HG03457 (cell line): ENCODE measurements around the gene TTC28.
"Not testable (repeated sequence)": the region's sequence is repeated elsewhere in the genome, so short reads cannot be mapped to it uniquely, and the experiment has no call there.

ENCODE experiments used
- ATAC-seq: cut with Tn5 transposase; IDR thresholded peaks from one replicate; pipeline ENCODE4 v1.9.1; 2021; ENCODE audit warnings: moderate number of reproducible peaks; ENCODE audit not compliant: unreplicated experiment

TTC28 gene

DNA sequence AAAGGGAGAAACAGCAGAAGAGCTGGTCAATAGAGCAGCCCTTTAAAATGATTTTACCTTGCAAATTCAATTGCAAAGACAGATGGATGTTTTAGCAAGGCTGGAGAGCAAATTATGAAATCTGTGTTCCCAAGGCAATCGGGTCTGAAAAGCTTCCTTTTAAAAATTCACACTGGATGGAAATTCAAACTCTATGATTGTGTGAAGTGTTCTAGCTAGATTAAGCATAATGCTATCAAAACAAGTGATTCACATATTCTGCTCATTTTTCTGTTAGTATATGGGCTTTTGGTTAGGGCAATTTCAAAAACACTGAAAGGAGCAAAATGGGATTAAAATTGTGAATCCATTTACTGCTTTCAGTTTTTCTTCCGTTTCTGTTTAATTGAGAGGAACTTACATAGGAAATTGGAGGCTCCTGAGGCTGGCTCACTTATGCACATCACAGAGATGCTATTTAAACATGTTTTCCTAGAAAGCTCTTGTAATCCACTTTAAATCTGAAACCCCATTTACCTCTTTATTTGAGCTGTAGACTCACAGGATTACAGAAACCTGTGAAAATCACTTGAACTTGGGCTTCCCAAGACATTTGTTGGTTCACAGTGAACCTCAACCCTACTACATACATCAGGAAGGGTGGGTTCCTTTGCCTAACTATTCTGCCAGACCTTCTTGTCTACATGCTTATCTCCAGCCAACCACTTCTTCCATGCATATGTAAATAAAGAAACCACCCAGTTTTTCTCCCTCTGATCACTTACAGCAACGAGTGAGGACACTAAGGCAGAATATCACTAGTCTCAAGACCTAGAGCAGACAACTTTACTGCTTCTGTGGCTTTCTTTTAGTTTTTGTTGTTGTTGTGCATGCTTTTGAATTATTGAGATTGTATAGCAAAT is 558.7 kb downstream of the TTC28 start:
- ATAC-seq: no peak

DNA sequence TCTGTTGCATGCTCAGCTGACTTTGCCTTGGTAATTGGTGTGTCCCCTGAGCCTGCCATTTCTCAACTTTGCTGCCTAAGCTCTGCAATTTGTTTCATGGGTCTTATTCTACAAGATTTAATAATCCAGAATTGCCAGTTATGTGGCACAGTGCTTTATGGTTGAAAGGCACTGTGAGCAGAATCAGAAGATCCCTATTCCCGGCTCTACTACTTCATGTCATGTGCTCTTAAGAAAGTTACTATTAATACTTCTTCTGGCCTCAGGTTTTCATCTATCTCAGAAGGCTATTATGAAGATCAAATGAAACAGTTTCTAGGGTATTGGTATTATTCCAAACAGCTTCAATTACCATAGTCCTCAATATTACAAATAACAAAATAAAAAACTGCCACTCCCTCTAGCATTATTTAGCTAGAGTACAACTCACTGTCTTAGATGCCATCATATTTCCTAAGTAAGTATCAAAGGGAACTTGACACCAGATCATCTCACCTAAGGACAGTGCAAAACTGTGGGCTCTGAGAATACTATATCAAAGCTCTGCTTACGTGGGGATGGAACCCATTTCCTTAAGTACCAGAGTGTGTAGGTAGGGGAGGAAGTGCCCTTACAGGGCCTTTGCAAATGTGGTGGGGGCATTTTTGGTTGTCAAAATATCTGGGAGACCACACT is 560.5 kb downstream of the TTC28 start:
- ATAC-seq: no peak

DNA sequence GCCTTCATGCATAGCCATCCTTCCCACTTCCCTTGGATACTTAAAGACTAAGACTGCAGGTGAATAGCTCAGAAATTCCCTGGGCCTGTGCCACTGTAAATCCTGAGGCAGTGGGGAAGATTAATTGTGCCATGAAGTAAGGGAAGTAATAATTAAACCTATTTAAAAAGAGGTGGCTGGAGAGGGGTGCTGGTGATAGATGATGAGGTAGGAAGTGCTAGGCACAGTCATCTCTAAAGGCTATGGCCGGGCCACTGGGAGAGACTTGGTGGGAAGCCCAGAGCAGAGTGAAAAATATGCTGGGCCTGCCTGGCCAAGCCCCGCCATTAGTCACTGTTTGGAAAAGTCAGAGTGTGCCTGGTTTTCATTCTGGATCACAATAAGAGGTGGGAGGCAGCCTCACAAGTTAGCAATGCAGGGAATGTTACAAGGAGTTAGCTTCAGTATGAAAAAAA is 563.4 kb downstream of the TTC28 start:
- ATAC-seq: no peak

DNA sequence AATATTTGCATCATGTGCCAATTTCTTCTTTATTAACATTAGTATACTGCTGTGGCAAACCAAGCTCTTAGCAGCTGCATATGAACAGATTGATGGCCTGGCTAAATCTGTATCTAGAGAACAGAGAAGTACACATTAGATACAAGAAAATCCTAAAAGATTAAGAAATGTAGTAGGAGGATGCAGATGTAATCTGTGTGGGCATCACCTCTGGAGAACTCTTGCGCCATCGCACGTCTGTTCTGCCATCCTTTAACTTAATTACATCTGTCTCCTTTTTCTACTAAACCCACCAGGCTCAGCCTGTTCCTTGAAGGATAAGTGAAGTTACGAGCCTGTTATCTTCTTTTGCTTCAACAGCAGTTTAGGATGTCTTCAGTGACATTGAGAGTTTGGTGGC is 564.2 kb downstream of the TTC28 start:
- no peak for ATAC-seq

DNA sequence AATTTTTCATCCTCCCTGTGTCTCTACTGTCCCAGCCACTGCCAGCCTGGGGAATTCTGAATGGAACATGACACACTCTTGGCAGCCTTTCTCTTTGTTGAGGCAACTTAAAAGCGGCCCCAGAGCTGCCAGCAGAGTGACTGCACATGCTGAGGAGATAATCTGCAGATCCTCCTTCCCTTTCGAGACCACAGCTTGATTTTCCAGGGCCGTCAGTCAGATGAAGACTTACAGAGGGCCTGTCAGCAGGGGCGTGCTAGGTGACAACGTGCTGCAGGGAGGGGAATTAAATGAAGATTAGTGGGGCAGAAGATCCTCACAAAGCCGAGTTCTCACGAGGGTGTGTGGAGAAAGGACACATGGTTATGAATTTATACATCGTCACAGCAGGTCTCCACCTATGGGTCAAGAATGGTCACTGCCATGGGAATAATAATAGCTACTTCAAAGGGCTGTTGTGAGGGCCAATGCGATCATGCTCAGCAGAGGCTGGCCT is 567.0 kb downstream of the TTC28 start:
- no peak for ATAC-seq

DNA sequence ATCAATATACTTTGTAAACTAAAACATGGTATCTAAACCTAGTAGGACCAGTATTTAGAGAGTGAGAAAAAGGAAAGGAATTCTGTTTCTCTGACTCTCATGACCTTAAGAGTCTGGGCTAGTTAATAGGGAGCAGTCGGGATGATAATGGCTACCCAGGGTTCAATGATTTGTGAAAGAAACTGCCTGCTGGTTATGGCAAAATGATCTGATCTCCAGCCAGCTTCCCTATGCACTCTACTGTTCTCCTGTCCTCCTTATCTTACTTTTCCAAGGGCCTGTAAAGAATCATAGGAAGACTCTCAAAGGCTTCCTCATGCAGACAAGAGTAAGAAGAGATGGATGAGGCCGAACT is 567.5 kb downstream of the TTC28 start:
- ATAC-seq: no peak

DNA sequence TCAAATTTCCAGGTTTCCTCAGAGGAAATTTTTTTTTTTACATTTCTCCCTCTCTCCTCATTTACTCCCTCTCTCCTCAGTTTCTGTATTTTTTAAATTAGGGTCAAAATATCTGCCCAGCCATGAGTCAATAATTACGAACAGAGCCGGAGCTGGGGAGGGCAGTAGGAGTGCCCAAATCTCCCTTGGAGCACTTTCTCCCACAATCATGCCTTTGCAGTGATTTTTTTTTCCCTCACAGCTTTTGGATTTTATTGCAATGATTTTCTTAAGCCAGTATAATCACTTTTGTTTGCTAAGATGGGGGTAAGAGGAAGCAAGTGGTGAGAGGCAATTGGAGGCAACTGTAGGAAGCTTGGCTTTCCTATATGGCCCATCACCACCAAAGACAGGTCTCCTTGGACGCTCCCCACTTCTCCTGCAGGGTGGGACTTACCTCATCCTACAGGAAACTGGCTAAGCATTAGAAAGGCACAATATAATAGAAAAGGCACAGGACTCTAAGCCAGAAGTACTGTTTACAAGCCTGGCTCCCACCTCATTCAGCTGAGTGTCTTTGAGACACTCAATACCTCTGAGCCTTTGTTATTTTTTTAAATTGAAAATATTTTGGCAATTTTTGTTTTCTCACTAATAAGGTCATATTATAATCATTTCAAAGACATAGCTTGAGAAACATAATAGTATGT is 568.0 kb downstream of the TTC28 start:
- no peak for ATAC-seq

DNA sequence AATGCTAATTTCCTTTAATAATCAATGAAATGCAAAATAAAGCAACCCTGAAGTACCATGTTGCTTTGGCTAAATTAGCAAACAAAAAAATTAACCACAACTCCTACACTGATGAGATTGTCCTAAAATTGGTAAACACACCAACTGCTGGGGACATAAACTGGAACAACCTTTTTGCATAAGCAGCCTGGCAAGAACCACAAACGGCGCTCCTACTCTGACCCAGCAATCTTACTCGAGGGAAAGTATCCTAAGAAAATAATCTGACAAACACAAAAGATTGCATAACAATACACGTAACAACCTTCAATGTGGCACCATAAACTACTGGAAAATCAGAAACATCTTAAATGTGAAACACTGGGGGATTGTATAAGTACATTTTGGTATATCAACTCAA is 570.8 kb downstream of the TTC28 start:
- no peak for ATAC-seq

DNA sequence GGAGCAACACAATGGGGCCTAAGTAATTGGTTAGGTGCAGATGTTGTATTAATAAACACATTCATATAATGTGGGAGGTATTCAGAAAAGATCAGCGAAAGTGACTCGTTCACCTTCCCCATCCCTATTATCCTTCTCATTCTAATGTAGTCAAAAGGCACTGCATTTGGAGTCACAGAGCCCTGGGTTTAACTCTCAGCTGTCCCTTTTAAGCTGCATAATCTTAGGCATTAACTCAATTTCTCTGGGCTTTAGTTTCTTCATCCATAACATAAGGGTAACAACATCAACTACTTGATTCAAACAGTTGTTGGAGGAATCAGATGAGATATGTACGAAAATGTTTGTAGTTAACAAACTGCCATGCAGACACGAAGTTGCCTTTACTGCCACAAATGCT is 573.0 kb downstream of the TTC28 start:
- ATAC-seq: no peak

DNA sequence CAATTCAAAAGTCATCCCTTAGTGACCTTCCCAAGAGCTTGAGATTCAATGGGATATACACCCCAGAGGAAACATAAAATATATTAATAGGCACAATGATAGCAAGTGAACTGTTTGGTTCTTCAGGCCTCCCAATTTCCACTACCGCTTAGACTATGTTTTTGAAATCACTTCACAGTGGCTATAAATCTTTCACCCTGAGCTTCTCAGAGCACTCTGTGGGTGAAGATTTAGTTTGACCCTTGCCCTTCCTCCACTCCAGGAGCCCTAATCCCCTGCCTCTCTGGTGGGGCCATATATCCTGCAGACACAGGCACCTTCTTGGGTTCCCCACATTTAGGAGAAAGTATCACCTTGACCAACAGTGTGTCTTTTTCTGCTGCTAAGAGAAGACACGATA is 573.7 kb downstream of the TTC28 start:
- no peak for ATAC-seq

DNA sequence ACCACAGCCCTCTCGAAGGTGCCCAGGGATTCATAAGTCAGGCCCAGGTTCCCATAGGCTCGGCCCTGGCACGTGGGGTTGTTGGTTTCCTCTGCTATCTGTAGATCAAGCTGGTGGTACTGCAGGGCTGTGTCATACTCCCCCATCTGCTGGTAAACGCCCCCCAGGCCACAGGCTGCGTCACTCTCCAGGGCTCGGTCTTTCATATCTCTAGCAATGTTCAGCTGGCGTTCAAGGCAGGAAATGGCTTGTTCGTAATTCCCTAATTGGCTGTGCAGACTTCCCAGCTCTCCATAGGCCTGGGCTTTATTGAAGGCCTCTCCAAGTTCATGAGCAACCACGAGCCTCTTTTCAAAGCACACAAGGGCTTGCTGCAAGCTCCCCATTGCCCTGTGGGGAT is 574.2 kb downstream of the TTC28 start:
- ATAC-seq: no peak

DNA sequence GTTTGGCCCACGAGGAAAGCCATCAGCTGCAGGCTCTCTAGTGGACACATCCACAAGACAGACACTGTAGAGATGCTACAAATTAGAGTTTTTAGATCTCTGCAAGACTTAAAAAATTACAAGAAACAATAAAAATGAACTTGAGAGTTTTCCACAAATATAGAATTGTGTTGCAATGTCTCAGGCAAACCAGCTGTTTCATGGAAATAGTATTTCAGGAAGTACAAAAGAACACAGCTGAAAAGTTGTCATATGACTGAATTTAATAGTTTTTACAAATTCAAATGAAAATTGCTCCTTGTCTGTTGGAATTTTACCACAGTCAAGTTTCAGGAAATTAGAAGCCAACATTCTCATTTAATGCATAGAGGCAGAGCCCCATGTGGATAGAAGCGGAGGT is 576.0 kb downstream of the TTC28 start:
- no peak for ATAC-seq

DNA sequence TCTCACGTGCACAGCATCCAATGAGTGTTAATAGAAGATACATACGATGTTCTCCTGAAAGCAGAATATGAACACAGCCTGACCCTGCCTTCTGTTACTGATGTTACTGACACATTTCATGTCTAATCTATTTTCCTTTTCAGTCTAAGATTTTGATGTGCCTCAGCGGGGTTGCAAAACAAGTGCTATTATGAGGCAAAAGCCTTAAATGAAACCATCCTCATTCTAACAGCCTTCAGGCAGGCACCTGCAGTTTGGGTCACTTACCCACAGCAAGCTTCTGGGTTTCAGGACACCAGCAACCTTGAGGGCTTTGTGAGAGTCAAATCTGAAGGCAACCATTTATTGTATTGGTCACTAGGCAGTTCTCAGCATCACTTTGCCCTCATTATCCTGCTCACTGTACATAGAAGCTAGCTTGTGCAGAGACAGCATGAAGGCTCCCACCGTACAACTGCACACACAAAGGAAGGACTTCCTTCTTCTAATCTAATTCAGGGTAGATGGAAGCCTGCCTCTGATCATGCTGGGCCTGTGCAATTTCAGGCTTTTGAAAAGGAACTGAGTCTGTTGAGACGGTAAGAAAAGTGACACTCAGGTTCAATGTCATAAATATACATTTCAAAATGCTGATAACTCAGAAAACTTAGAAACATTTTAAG is 577.4 kb downstream of the TTC28 start:
- no peak for ATAC-seq

DNA sequence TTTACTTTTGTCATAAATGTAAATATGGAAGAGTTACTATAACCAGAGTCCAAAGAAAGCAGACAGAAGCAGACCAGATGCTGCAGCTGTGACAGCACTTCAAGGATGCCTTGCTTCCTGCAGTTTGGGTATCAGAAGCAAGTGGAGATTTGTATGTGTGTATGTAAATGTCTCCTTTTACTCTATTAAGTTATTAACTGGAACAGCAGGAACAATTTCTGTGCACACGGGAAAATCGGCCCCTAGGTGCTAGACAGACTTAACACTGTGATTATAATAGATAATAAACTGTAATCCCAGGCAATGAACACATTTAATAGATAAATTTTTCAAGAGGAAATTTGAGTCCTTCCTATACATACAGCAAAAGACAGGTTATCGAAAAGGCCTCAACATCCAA is 582.0 kb downstream of the TTC28 start:
- no peak for ATAC-seq

DNA sequence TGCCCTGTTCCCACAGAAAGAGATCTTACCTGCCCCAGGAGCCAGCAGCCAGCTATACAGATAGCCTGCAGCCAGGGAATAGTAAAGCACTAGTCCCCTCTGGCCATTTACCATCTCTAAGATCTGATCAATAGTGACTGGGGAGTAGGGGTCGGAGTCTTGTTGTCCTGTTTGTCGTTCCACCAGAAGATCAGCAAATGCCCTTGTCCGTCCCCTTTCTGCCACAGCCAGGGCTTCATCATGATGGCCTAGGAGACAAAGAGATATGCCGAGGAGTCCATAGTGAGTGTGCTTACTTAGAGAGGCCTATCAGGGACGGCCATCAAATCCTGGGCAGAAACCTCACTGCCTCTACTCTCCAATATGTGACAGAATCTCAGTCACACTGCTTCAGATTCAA is 583.5 kb downstream of the TTC28 start:
- no peak for ATAC-seq

DNA sequence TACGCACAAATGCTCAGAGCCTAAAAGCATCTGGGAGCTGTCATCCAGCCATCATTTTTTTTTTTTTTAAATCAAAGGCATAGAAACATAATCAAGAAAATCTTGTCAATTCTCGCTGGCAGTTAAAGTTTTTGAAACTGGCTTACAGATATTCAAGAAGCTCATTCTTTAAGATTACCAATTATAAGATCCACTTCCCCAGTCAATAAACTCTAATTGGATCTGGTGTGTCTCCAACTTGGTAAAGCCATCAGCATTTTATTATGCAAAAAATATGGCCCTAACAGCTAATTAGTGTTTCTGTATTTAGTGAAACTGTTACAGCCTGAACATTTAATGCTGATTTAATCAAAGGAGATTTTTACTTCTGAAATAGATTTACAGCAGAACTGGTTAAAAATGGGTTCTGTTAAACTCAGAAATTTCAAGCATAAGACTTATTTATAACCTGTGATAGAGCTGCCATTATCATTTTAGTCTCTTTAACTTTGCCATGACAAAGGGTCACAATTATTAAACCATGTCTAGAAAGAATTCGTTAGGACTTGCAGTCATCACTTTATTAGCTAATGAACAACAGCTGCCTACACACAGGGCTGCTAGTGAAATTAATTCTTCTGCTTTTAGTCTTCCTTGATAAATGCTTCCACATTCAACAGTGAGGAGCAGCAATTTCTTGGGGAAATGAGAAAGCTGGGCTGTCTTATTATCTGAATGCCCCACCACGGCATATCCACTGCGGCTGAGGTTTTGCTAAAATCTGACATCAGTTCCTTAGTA is 584.1 kb downstream of the TTC28 start:
- ATAC-seq: no peak

DNA sequence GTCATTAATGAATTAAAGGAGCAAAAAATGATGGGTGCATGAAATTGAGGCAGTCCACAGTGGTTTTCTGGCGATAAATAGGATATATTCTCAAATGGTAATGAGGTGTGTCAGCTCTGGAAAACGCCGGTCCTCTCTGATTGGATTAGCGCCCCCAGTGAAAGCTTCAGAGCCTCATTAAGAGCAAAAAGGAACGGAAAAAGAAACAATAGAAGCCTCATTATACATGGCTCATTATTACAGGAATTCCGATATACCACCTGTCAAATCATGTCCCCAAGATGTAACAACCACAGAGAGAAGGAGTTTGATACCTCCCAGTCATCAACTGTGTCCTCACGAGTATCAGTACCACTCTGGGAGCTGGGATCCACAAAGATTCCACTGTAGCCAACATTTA is 584.9 kb downstream of the TTC28 start:
- no peak for ATAC-seq

DNA sequence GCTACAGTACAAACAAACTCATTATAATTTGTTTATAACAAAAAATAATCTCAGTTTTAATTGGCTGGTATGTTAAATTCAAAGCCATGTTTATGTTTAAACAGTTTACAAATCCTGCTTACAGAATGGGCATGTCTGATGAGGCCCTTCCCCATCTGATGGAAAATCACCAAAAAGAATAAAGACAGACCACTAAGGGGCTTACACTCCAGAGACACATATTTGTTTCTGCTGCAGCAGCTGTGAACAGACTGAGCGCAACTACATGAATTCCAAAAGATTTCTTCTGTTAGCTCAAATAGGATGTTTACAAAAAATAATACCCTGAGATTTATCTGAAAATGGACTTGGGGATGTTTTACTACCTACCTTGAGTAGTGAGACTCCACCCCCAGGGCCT is 585.9 kb downstream of the TTC28 start:
- no peak for ATAC-seq

DNA sequence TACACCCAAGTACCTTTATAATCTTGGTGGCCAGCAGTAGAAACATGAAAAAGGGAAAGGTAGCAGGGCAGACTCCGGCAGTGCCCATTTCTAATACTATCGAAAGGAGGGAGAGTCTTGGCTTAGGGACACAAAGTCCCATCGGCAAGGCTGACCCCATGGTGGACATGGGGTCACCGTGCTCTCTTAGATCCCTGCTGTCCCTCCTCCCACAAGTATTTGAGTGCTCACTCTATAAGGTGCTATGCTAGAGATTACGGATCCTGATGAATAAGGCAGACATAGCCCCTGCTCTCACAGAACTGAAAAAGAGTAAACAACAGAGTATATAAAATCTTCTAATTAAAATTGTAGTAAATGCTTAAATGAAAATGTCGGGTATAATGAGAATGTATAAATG is 588.2 kb downstream of the TTC28 start:
- no peak for ATAC-seq

DNA sequence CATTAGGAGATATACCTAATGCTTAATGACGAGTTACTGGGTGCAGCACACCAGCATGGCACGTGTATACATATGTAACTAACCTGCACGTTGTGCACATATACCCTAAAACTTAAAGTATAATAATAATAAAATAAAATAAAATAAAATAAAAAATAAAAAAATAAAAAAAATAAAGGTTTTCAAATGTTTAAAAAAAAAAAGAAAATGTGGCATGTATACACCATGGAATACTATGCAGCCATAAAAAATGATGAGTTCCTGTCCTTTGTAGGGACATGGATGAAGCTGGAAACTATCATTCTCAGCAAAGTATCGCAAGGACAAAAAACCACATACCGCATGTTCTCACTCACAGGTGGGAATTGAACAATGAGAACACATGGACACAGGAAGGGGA is 590.1 kb downstream of the TTC28 start:
- not testable (repeated sequence) for ATAC-seq
